Measurements from ENCODE around the gene ADGRD2. TPM values are rescaled to one million over a fixed set of nuclear protein-coding genes. Genes with fewer than 3 reads are reported as not detected.
A peak's percentile ranks its signal among the peaks of the same experiment; 100 is the strongest.

The ADGRD2 gene
- total RNA-seq, 3 donors from 2014 or later: not detected

- Histone ChIP-seq H3K4me3 (no peak overlapping the region), H3K4me1 (ENCODE audit: low read depth) (no peaks in the 10 kb centered on the region), H3K36me3 (ENCODE audit: low read depth) (no peaks in the 10 kb centered on the region), H3K9me3 (no peaks in the 10 kb centered on the region)
- intact Hi-C loops (cut with DNase I, micrococcal nuclease): no loop called here
- no peak for ATAC-seq
- DNase-seq: peak in 1 of 3 donors; percentile 22
- TF ChIP-seq CTCF (IDR thresholded peaks at IDR 0.05): no peak
Measured at GRCh38 chr9:124496463-124496862, 46.2 kb downstream of the ADGRD2 start.

- intact Hi-C loops (cut with DNase I, micrococcal nuclease): no loop called here
- Histone ChIP-seq H3K4me1 (ENCODE audit: low read depth) (no peaks in the 10 kb centered on the region), H3K36me3 (ENCODE audit: low read depth) (no peaks in the 10 kb centered on the region), H3K9me3 (no peaks in the 10 kb centered on the region), H3K4me3 (no peak overlapping the region)
- ATAC-seq (no peak), DNase-seq (peak in 1 of 3 donors; percentile 22)
- no peak for TF ChIP-seq CTCF (IDR thresholded peaks at IDR 0.05)
Measured at GRCh38 chr9:124497441-124497840, 47.2 kb downstream of the ADGRD2 start.

- Histone ChIP-seq H3K4me3 (no peak overlapping the region), H3K4me1 (ENCODE audit: low read depth) (no peaks in the 10 kb centered on the region), H3K9me3 (no peaks in the 10 kb centered on the region), H3K36me3 (ENCODE audit: low read depth) (no peaks in the 10 kb centered on the region)
- intact Hi-C loops (cut with DNase I, micrococcal nuclease): no loop called here
- DNase-seq: no peak
- TF ChIP-seq CTCF (IDR thresholded peaks at IDR 0.05): no peak
- no peak for ATAC-seq
Measured at GRCh38 chr9:124498040-124498439, 47.8 kb downstream of the ADGRD2 start.

- Histone ChIP-seq H3K4me3 (no peak overlapping the region), H3K9me3 (no peaks in the 10 kb centered on the region), H3K36me3 (ENCODE audit: low read depth) (no peaks in the 10 kb centered on the region), H3K4me1 (ENCODE audit: low read depth) (peaks cover 1% of the 10 kb centered on the region)
- intact Hi-C loops (cut with DNase I, micrococcal nuclease): no loop called here
- no peak for TF ChIP-seq CTCF (IDR thresholded peaks at IDR 0.05)
- ATAC-seq: no peak
- peak in 1 of 3 donors; percentile 30 for DNase-seq
Measured at GRCh38 chr9:124498499-124499146, 48.4 kb downstream of the ADGRD2 start.

GRCh38 chr9:124499216-124499615, 49.0 kb downstream of the ADGRD2 start:
- no peak for TF ChIP-seq CTCF (IDR thresholded peaks at IDR 0.05)
- no peak for DNase-seq
- no peaks in the 10 kb centered on the region for H3K36me3 ChIP-seq (ENCODE audit: low read depth)
- ATAC-seq: no peak
- no peaks in the 10 kb centered on the region for H3K9me3 ChIP-seq
- H3K4me3 ChIP-seq: no peak overlapping the region
- peaks cover 4% of the 10 kb centered on the region for H3K4me1 ChIP-seq (ENCODE audit: low read depth)
- intact Hi-C loops (cut with DNase I, micrococcal nuclease): no loop called here
